Measurements from ENCODE around the gene F2RL1.
"Not testable (repeated sequence)": the region's sequence is repeated elsewhere in the genome, so short reads cannot be mapped to it uniquely, and the experiment has no call there.

Gene F2RL1

DNA sequence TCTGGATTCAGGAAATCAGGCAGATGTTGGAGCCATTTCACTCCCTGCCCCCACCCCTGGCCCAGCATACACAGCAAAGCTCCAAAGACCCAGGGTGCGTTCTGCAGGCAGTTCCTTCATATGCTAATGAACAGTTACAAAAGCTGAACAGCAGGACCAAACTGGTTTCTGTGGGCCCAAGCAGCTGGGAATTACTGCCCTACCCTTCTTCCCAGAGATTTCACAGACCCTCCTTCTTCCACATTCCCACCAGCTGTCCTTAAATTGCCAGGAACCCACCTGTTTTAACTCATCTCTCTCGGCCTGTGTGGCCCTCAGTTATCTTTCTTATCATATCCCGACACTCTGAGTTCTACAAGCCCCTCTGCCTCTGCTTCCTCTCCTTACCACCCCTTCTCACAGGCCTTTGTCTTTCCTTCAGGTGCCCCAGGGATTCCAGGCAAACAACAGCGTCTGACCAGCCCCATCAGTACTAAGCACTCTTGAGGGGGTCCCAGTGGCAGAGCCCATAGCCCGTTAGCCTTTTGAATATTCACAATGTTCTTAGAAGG, 10.6 kb upstream of the F2RL1 start:
- DNase-seq: no peak

DNA sequence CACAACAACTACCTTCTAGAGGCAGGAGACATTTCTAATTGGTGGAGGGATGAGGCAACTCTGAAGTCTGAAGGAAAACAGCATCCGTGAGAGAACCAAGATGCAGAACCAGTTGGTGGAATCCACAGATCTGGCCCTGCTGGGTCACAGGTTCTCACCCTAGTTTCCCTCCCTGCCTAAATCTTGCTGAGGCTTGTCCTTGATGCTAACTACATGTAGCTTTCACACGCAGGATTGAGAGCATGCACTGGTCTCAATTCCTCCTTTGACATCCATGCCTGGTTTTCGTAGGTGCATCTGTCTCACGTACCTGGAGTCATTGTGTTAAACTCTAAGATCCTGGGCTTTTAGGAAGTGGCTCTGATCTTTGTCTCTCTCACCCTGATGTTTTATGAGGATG, 9.7 kb upstream of the F2RL1 start:
- DNase-seq: no peak

DNA sequence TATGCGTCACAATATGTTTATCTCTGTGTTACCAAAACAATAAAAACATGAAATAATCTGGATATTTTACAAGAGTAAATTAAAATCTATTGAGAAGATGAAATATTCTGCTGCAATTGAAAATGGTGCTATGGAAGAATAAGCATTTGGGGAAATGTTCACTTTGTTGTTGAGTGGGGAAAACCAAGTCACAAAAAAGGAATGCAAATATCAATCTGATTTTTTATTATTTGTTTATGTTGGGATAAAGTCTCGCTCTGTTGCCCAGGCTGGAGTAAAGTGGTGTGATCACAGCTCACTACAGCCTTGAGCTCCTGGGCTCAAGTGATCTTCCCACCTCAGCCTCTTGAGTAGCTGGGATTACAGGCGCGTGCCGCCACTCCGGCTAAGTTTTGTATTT, 8.6 kb upstream of the F2RL1 start:
- DNase-seq: no peak

DNA sequence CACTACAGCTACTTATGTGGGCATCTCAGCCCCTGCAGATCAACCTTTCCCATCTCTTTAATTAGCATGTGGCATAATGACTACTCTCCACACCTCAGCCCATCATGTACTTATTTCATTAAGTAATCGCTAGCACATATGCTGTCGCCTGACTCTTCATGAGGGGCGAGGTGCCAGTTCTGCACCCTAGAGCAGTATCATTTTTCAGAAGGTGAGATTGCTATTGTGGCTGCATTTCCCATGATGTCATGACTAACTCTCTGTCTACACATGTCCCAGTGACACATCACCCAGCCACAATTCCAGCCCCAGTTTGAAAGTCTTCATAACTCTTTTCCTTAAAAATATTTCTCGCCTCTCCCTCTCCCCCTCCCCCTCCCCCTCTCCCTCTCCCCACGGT, 7.6 kb upstream of the F2RL1 start:
- DNase-seq: no peak

DNA sequence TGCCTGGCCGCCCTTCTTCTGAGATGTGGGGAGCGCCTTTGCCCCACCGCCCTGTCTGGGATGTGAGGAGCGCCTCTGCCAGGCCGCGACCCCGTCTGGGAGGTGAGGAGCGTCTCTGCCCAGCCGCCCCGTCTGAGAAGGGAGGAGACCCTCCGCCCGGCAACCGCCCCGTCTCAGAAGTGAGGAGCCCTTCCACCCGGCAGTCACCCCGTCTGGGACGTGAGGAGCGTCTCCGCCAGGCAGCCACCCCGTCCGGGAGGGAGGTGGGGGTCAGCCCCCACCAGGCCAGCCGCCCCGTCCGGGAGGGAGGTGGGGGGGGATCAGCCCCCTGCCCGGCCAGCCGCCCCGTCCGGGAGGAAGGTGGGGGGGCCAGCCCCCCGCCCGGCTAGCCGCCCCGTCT, 6.6 kb upstream of the F2RL1 start:
- DNase-seq: not testable (repeated sequence)

DNA sequence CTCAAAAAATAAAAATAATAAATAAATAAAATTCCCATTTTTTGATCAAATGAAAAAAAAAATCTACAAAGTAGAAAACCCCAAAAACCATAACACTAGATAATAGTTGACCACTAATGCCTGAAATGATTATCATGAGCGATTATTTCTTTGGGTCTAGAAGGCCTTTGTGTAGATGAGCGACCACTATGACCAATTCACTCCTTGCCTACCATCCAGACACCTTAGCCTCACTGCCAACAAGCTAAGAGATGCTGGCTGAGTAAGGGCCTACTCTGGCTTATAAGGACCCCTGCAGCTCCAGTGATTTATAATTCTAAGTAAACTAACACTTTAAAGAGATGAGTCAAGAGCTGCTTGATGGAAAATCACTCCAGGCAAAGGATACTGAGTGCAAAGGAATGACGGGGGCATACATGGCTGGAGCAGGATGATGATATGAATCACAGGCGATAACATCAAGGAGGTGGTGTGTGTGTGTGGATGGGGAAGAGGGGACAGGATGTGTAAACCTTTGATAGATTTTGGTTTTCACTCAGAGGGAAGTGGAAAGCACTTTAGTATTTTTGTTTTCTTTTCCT, 4.8 kb upstream of the F2RL1 start:
- peak; percentile 92 for DNase-seq

DNA sequence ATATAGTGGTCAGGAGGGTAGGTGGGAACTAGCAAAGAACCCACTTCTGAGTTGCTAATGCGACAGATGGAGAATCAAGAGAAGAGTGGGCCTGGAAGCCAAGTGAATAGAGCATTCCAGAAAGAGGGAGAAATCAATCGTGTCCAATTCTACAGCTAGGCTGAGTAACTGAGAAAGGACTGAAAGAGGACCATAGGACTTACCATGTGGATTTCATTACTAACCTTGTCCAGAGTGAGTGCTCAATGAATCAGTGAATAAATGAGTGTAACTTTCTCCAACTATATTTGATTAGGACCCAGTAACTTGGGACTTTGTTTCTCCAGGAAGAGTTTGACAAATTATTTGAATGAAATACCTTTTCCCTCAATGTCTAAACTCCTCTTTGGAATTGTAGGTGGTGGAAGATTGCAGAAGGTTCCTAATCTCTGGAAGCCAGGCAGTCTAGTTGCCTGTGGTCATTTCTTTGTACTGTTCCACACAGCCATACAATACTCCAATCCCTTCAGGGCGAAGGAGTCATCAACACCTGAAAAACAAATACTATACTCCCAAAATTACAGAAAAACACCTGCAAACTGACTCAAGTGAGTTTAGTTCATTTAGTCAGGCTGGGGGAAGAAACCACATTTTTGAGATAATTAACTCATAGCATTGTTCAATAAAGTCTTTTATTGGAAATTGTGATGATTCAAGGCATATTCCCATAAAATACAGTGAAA, 2.6 kb upstream of the F2RL1 start:
- no peak for DNase-seq

DNA sequence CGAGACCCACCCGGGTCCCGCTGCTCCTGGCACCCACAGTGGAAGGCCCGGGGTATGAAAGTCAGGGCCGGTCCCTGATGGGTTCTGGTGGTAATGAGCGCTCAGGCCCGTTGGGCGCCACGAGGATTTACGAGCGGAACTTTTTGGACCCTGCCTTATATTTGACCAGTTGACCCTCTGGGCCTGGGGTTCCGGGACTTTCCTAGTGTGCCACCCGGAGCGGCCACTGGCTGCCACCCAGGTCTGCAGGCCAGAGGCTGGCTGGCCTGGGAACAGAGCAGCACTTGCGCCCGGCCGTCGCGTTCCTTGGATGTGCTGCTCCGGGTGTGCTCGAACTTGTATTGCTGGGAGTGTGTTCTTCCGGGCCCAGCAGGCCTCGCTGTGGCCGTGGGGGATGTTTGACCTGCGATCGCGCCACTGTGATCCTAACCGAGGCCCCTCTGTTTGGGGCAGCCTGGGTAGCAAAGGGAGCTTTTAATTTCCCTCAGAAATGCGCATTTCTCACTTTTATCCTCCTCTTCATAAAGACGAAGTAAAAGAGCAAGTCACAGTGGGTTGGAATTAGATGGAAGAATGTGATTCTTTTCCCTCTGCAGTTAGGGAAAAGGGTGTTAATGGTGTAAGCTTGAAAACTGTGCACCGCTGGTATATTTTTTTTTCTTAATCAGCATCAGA, 1.2 kb downstream of the F2RL1 start:
- DNase-seq: no peak

DNA sequence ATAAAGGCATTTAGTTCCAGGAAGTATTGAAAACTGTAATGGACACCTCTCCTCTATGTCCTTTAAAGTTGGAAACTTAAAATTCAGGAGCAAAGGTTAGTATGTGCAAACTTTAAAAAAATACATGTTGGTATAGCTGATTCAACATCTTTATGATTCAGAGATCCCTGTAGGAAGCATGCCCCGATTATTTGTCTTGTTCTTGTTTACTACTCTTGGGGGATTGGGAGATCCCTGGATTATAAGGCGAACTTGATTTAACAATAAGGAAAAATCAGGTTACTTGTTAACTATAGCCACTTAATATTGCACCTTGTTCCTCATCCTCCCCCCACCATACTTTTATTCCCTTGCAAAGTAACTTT, 1.7 kb downstream of the F2RL1 start:
- no peak for DNase-seq

DNA sequence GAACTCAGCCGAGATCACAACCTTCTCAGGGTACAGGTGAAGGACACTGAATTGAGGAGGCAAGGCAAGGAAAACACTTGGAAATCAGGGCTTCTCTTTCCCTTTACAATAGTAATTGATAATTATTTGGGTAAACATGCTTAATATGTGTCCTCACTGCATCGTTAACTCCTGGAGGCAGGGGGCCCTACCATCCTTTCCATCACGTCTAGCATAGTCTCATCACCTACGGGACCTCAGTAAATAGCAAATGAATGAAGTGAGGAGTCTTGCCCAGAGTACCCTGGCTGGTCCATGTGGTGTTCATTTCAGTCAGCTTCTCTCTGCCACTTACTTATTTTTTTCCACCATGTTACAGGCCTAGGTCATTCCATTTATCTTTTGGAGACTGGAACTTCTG, 2.3 kb downstream of the F2RL1 start:
- no peak for DNase-seq

DNA sequence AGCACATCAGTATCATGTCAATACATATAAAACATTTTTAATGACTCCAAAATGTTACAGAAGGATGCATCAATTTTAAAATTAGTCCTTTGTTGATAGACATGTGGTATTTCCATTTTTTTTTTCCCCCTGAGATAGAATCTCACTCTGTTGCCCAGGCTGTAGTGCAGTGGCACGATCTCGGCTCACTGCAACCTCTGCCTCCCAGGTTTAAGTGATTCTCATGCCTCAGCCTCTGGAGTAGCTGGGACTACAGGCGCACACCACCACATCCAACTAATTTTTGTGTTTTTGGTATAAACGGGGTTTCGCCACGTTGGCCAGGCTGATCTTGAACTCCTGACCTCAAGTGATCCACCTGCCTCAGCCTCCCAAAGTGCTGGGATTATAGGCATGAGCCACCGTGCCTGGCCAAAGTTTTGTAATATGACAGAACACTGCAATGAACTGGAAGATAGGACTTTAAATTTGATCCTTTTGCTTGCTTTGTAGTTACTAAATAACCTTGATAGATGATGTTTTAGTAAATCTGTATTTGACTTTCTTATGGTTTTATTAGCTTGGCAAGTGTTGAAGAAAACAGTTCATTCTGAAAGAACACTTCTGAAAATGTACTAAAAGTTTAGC, 3.4 kb downstream of the F2RL1 start:
- not testable (repeated sequence) for DNase-seq

DNA sequence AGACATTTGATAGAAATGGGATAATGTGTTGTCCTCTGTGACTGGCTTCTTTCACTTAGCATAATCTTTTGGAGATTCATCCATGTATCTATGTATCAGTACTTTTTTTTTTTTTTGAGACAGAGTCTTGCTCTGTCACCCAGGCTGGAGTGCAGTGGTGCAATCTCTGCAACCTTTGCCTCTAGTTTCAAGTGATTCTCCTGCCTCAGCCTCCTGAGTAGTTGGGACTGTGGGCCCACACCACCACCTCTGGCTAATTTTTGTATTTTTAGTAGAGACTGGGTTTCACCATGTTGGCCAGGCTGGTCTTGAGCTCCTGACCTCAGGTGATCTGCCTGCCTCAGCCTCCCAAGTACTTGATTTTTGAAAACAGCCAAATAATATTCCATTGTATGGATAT, 7.6 kb downstream of the F2RL1 start:
- not testable (repeated sequence) for DNase-seq

DNA sequence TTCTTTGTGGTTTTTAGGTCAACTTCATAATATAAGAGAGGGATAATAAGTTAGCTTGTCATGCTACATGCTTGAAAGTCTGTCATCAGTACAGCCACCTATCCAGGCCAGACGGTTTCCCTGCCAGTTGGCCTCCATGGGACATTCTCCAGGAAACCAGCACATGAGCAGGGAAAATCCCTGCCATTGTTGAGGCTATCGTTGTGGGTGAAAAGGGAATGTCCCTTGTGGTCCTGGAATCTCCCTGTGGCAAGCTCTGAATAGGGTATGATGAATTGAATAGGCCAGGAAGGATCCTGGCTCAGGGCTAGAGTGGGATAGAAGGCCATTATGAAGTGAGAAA, 12.3 kb downstream of the F2RL1 start:
- peak; percentile 77 for DNase-seq

DNA sequence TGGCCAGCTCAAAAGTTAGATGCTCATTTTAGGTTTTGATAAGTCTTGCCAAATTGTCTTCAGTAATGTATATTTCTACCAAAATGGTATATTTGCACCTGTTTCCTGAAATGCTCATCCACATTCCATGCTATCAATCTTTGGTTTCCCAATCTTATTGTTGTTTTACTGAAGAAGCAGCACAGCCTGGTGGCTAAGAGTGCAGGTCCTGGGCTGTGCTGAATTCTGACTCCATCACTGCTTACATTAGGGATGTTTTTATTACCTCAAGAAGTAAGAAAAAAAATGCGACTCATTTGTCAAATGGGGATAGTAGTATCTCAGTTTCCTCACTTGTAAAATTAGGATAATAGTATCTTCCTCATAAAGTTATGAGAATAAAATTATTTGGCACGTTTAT, 17.4 kb downstream of the F2RL1 start:
- no peak for DNase-seq

DNA sequence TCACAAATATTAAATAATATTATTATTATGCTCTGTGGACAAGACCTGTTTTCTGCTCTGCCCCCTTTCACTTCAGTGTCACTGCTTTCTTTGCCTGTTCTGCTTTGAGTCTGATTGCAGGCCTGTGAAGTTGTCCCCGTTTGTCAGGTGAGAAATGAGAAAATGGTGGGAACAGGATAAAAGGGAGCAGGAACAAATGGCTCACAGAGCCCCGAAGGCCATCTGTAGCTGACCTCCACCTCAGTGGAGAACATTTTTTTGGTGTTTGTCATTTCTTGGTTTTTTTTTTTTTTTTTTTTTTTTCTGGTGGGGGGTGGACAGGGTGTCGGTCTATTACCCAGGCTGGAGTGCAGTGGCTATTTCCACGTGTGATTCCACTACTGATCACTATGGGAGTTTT, 17.8 kb downstream of the F2RL1 start:
- no peak for DNase-seq

DNA sequence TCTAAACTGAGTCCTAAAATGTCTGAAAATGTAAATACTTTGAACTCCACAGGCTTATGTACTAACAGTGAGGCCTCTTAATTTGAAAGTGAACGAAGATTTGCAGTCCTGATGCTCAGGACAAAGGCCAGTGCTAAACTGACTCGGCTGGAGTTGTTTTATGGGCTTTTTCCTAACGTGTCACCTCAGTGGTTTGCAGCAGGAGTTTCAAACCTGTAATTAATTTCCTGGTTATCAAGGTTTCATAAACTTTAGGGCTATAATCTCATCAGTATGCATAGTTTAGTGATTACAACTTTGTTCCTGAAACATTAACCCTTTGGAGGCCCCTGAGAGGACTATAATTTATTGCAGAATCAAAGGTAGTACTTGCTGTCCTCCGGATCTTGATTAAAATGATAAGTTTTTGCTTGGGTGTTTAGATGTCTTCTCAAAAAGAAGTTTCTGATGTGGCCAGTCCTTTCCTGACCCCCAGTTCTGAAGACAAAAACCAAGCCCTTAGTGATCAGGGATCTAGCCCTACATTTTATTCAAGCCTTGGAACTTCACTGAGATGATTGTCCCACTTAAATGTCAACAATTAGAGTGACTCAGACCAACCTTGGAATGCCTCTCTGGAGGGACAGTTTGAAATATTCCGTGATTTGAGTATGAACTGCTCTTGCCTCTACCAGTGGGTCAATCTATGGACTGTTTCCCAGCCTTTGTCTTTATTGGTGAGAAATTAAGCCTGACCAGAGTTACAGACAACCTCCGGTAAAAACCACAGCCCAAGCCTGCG, 19.8 kb downstream of the F2RL1 start:
- DNase-seq: peak; percentile 62

DNA sequence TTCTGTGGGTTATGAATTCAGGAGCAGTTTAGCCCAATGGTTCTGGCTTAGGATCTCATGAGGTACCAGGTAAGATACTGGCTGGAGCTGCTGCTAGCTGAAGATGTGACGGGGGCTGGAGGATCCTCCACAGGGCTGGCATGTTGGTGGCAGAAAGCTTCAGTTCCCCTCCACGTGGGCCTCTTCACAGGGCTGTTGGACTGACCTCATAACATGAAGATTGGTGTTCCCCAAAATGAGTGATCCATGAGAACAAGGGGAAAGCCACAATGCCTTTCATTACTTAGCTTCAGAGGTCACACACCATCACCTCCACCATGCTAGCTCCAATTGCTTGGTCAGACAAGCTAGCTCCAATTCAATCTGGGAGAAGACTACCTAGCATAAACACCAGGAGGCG, 22.5 kb downstream of the F2RL1 start:
- no peak for DNase-seq

DNA sequence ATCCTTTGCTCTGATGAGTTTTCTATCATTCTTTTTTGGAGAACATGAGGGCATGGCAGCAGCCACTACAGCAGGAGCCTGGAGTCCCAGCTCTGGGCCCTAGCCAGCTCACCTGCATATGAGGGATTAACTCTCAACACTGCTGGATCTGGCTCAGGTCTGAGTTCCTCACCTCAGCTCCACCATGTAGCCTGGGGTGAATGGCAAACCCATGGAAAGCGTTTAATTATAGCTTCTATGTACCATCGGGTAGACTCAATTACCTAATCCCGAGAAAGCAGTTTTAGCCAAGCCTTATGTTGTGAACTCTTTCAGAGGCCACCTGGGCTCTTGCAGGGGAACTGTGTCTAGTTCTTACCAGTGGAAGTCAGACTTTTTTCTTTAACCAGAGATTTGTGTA, 27.1 kb downstream of the F2RL1 start:
- no peak for DNase-seq

DNA sequence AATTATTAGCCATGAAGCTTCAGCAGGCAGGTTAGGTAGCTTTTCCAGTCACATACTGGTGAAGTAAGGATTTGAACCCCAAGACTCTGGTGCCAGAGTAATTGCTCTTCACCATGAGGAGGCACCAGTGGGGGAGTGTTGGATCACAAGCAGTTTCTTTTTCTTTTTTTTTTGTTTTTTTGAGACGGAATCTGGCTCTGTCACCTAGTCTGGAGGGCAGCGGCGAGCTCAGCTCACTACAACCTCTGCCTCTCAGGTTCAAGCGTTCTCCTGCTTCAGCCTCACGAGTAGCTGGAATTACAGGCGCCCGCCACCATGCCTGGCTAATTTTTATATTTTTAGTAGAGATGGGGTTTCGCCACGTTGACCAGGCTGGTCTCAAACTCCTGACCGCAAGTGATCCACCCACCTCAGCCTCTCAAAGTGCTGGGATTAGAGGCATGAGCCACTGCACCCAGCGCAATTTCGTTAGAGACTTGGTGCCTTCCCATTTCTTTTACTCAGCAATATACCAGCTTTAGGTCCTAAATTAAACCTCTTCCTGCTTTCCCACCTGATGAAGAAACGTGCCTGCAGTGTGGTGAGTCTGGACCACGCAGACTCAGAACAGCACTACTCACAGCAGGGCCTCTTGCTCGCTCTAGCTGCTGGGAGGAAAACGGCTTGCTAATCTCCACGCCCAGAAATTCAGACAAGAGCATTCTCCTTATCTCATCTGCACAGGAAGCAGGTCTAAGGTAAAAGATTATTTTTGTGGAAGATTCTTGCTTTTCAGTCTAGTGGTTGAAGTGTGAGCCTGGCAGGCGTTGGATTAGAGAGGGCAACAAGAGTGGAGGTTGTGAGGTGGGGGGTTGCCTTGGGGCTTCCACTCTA, 30.8 kb downstream of the F2RL1 start, which contains the start of gene S100Z:
Gene S100Z (plus strand): TSS at position 596 of the 873 bp plus-strand sequence. CDS start 25,346 bp downstream, outside the sequence.
- DNase-seq: no peak

DNA sequence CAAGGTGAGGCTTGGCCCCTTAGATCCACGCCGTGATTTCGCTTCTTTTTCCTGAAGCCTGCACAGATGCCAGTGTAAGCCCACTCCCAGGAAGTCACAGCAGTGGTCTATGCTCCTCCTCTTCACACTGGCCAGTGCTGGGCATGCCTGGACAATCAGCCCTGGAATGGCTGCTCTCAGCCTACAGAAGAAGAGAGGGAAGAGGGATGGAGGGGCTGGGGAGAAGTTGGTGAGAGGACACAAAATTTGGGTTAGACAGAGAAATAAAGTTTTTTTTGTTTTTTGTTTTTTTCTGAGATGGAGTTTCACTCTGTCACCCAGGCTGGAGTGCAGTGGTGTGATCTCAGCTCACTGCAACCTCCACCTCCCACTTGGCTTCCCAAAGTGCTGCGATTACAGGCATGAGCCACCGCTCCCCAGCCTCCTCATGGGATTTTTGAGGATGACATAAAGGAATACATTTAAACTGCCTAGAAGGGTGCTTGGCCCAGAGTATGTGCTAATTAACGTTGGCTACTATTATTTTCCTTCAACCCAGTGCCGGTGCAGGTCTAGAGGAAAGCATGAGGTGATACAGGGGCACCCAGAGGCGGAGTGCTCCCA, 31.8 kb downstream of the F2RL1 start:
- no peak for DNase-seq

DNA sequence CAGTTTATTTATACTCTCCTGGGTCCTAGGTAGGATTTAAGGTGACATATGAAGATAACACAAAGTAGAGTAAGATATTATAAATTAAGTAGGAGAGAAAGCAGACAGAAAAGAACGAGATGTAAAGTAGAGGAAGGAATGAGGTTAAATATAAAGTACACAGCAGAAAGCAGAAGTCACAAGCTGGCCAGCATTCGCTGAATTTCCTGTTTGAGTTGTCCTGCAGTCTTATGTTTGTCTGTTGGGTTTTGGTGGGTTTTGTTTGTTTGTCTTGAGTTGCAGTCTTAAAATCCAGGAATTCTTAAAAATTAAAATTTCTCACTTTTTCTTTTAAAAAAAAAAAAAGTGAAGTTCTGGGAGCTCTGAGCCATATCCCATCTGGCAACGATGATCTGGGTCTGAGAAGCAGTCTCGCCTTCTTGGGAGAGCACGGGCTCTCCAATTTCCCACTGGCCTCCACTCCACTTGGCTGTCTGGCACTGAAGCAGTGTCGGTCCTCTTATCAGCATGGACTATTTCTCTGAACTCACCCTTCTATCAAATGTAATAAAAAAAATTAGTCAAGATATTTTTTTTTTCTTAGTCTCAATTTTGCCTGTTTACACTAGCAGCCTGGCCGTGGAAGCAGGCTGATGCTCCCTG, 33.0 kb downstream of the F2RL1 start:
- DNase-seq: no peak

All from kidney glomerular epithelial cell (primary cell).